PFSK-1 (cell line): Measurements from ENCODE around the gene SEC24C.

Experiments used
- POLR2AphosphoS5 ChIP-seq: IDR thresholded peaks from 2 replicates; pipeline ENCODE4 v1.6.1; 2012; ENCODE audit warnings: low read depth, mild to moderate bottlenecking, control low read depth, low read length, moderate library complexity
- TAF1 ChIP-seq: IDR thresholded peaks from 2 replicates; pipeline ENCODE4 v1.6.1; 2012; ENCODE audit warnings: low read length, control low read depth, borderline replicate concordance; ENCODE audit not compliant: insufficient read depth

DNA sequence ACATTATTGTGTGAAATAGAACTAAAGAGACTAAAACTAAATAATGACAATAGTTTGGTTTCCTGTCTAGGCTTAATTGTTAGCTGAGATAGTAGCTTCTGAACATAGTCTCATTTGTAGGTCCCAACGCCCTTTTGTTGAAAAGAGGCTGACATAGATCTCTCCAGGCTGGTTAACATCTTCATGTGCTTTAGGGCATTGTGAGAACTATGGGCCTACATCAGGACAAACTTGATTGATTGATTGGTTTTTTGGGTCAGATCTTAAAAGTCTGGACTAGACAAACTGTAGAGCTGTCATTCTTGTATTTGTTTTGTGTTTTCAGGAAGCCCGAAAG is 38.5 kb downstream of the SEC24C start:
- TF ChIP-seq POLR2AphosphoS5: no peak
- TF ChIP-seq TAF1: no peak
